Activated CD4-positive, alpha-beta T cell treated with anti-CD3 and anti-CD28 coated beads, Interleukin-10, Interleukin-2, amounts not matched to agents 100 ng/mL and 50 ng/mL, durations not matched to agents 16 hours and 8 hours (primary cell): ENCODE data around the gene DNAH14.
"Not testable (repeated sequence)": the region's sequence is repeated elsewhere in the genome, so short reads cannot be mapped to it uniquely, and the experiment has no call there.

ENCODE experiments used
- DNase-seq: peaks from one replicate; pipeline ENCODE4 v3.0.0-alpha.2; 2020

DNAH14 gene

GRCh38 chr1:225277445-225277844 is 348.0 kb downstream of the DNAH14 start:
- no peak for DNase-seq

GRCh38 chr1:225280563-225280962 is 351.1 kb downstream of the DNAH14 start:
- DNase-seq: no peak

GRCh38 chr1:225290244-225290643 is 360.8 kb downstream of the DNAH14 start:
- DNase-seq: no peak

GRCh38 chr1:225299624-225300023 is 370.1 kb downstream of the DNAH14 start:
- DNase-seq: no peak

GRCh38 chr1:225300381-225300780 is 370.9 kb downstream of the DNAH14 start:
- no peak for DNase-seq

GRCh38 chr1:225304996-225305395 is 375.5 kb downstream of the DNAH14 start:
- no peak for DNase-seq

GRCh38 chr1:225310544-225310943 is 381.1 kb downstream of the DNAH14 start:
- DNase-seq: not testable (repeated sequence)

- DNase-seq: peak; percentile 38
Observed at GRCh38 chr1:225318706-225319575, 389.5 kb downstream of the DNAH14 start.

GRCh38 chr1:225319871-225320270 is 390.4 kb downstream of the DNAH14 start:
- no peak for DNase-seq

- DNase-seq: no peak
Observed at GRCh38 chr1:225321784-225322183, 392.3 kb downstream of the DNAH14 start.

GRCh38 chr1:225329041-225329440 is 399.6 kb downstream of the DNAH14 start:
- DNase-seq: no peak

GRCh38 chr1:225329996-225330395 is 400.5 kb downstream of the DNAH14 start:
- DNase-seq: not testable (repeated sequence)

- no peak for DNase-seq
Observed at GRCh38 chr1:225332686-225333085, 403.2 kb downstream of the DNAH14 start.

GRCh38 chr1:225335098-225335778 is 405.8 kb downstream of the DNAH14 start:
- not testable (repeated sequence) for DNase-seq

- DNase-seq: no peak
Observed at GRCh38 chr1:225338545-225338944, 409.1 kb downstream of the DNAH14 start.

GRCh38 chr1:225341642-225342041 is 412.2 kb downstream of the DNAH14 start:
- no peak for DNase-seq

- DNase-seq: no peak
Observed at GRCh38 chr1:225342695-225343094, 413.2 kb downstream of the DNAH14 start.

GRCh38 chr1:225343618-225344017 is 414.1 kb downstream of the DNAH14 start:
- no peak for DNase-seq

- no peak for DNase-seq
Observed at GRCh38 chr1:225347123-225347683, 417.7 kb downstream of the DNAH14 start.

GRCh38 chr1:225348400-225348799 is 418.9 kb downstream of the DNAH14 start:
- DNase-seq: no peak

GRCh38 chr1:225349826-225350225 is 420.4 kb downstream of the DNAH14 start:
- DNase-seq: no peak

- DNase-seq: no peak
Observed at GRCh38 chr1:225350872-225351271, 421.4 kb downstream of the DNAH14 start.

GRCh38 chr1:225354906-225355305 is 425.4 kb downstream of the DNAH14 start:
- no peak for DNase-seq

- DNase-seq: no peak
Observed at GRCh38 chr1:225355863-225356262, 426.4 kb downstream of the DNAH14 start.
